ENCODE data around the gene TMEM255A.

The TMEM255A gene

DNA sequence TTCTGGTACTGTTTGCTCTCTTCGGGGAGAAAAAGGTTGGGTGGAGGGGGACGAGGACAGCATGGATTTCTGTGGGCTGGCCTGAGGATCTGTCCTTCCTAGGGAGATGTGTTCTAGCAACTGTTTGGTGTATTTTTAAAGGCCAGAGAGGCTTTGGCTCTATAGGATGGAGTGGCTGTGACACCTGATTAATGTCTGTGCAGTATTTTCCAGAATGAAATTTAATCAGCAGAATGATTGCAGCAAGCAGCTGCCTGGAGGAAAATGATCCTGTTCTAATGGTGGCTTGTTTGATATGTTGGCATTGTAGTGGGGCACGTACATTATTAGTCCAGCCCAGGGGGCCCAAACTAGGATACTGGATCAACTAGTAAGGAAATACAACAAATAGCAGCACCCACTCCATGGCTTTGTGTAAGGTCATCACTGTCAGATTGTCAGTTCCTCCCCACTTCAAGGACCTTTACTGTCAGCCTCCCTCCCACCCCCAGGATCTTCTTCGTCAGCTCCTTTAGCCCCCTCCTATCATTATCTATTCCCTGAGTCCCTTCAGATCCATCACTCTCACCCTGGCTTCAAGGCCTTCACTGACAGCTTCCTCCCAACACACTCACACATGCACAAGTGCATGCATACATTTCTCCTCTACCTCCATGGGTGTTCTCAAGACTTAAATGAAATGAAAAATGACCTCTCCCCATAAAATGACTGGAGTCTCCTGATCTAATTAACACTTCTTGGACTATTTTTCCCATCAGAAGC is 10.4 kb upstream of the TMEM255A start:
- Histone ChIP-seq H3K9me3 (no peaks in the 10 kb centered on the region), H3K4me3 (ENCODE audit: low read depth in 1 of 2, low read length in 1 of 2) (no peak overlapping the region), H3K27me3 (peaks cover 16% of the 10 kb centered on the region), H3K36me3 (no peaks in the 10 kb centered on the region), H3K4me1 (ENCODE audit: control insufficient read depth in 1 of 2, insufficient read depth in 1 of 2, low read depth in 1 of 2, low read length in 1 of 2) (no peaks in the 10 kb centered on the region), H3K27ac (no peak overlapping the region)
- TF ChIP-seq, protein P1, sequence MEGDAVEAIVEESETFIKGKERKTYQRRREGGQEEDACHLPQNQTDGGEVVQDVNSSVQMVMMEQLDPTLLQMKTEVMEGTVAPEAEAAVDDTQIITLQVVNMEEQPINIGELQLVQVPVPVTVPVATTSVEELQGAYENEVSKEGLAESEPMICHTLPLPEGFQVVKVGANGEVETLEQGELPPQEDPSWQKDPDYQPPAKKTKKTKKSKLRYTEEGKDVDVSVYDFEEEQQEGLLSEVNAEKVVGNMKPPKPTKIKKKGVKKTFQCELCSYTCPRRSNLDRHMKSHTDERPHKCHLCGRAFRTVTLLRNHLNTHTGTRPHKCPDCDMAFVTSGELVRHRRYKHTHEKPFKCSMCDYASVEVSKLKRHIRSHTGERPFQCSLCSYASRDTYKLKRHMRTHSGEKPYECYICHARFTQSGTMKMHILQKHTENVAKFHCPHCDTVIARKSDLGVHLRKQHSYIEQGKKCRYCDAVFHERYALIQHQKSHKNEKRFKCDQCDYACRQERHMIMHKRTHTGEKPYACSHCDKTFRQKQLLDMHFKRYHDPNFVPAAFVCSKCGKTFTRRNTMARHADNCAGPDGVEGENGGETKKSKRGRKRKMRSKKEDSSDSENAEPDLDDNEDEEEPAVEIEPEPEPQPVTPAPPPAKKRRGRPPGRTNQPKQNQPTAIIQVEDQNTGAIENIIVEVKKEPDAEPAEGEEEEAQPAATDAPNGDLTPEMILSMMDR (IDR thresholded peaks at IDR 0.05) = no peak

GRCh38 chrX:120318411-120318810 is 7.2 kb upstream of the TMEM255A start:
- H3K4me1 ChIP-seq (ENCODE audit: control insufficient read depth in 1 of 2, insufficient read depth in 1 of 2, low read depth in 1 of 2, low read length in 1 of 2) = no peaks in the 10 kb centered on the region
- H3K9me3 ChIP-seq = no peaks in the 10 kb centered on the region
- peaks cover 43% of the 10 kb centered on the region for H3K27me3 ChIP-seq
- H3K4me3 ChIP-seq (ENCODE audit: low read depth in 1 of 2, low read length in 1 of 2) = no peak overlapping the region
- no peaks in the 10 kb centered on the region for H3K36me3 ChIP-seq
- TF ChIP-seq, protein P1 (IDR thresholded peaks at IDR 0.05) = no peak
- no peak overlapping the region for H3K27ac ChIP-seq

GRCh38 chrX:120316587-120317283 is 5.5 kb upstream of the TMEM255A start:
- Histone ChIP-seq H3K9me3 (no peaks in the 10 kb centered on the region), H3K36me3 (no peaks in the 10 kb centered on the region), H3K27me3 (peaks cover 60% of the 10 kb centered on the region), H3K27ac (no peak overlapping the region), H3K4me3 (ENCODE audit: low read depth in 1 of 2, low read length in 1 of 2) (no peak overlapping the region), H3K4me1 (ENCODE audit: control insufficient read depth in 1 of 2, insufficient read depth in 1 of 2, low read depth in 1 of 2, low read length in 1 of 2) (no peaks in the 10 kb centered on the region)
- TF ChIP-seq, protein P1 (IDR thresholded peaks at IDR 0.05) = no peak

GRCh38 chrX:120315776-120316175 is 4.5 kb upstream of the TMEM255A start:
- Histone ChIP-seq H3K4me1 (ENCODE audit: control insufficient read depth in 1 of 2, insufficient read depth in 1 of 2, low read depth in 1 of 2, low read length in 1 of 2) (peaks cover 5 to 6% of the 10 kb centered on the region in 2 experiments), H3K36me3 (no peaks in the 10 kb centered on the region), H3K4me3 (ENCODE audit: low read depth in 1 of 2, low read length in 1 of 2) (no peak overlapping the region), H3K9me3 (no peaks in the 10 kb centered on the region), H3K27ac (no peak overlapping the region), H3K27me3 (peaks cover 70% of the 10 kb centered on the region)
- TF ChIP-seq, protein P1 (IDR thresholded peaks at IDR 0.05) = no peak

- Histone ChIP-seq H3K27me3 (peaks cover 88% of the 10 kb centered on the region), H3K9me3 (no peaks in the 10 kb centered on the region), H3K4me1 (ENCODE audit: control insufficient read depth in 1 of 2, insufficient read depth in 1 of 2, low read depth in 1 of 2, low read length in 1 of 2) (peaks cover 21 to 24% of the 10 kb centered on the region in 2 experiments), H3K36me3 (no peaks in the 10 kb centered on the region), H3K4me3 (ENCODE audit: low read depth in 1 of 2, low read length in 1 of 2) (no peak overlapping the region), H3K27ac (no peak overlapping the region)
- TF ChIP-seq, protein P1 (IDR thresholded peaks at IDR 0.05) = no peak
Measured at GRCh38 chrX:120311727-120312063, 434 bp upstream of the TMEM255A start.
